ENCODE results near the gene TMIE.

TMIE gene

DNA sequence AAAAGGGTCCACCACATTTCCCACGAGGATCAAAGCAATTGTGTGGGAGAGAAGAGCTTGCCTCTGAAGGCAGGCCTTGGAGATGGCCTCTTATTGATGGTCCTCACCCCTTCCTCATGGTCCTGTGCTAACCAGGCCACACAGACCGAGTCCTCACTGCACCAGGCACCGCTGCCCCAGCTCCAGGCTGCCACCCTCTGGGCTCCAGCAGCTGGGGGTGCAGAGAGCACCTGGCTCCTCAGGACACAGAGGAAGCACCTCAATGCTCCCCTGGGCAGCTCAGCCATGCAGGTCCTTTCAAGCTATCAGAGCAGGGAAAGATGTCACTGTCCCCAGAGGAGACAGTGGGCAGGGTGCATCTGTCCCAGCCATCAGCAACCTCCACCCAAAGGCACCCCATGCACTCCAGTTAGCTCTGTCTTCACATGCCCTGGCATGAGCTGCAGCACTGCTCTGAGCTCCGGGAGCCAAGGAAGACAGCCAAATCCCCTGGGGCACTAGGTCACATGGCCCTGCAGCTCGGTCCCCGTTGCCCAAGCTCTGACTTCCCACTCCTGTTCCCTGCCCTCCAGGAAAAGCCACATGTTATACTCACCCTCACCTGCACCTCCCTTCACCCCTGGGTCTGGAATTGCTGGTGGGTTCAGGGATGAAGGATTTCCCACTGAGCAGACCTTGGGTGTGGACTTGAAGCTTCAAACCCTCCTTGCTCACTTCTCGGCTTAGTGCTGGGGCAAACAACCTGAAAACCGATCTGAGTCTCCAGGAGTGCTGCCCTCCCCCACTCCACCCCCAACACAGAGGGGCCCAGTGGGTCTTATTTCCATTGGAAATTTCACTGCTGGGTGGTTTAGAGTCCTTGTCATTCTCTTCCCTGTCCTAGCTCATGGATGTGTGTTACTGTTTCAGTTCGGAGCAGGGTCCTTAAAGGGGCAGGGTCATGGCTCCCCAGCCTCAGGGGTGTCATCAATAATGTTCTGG is 40.4 kb upstream of the TMIE start:
- ChIA-PET POLR2A (no interaction called here), CTCF (interaction anchor here (0.8 to 1.5 kb wide), 4 partner anchors 11 to 171 kb away, joined by 4 read pairs; no protein-coding TSS in a partner anchor)
- DNase-seq (ENCODE audit: low read depth, low spot score): no peak

DNA sequence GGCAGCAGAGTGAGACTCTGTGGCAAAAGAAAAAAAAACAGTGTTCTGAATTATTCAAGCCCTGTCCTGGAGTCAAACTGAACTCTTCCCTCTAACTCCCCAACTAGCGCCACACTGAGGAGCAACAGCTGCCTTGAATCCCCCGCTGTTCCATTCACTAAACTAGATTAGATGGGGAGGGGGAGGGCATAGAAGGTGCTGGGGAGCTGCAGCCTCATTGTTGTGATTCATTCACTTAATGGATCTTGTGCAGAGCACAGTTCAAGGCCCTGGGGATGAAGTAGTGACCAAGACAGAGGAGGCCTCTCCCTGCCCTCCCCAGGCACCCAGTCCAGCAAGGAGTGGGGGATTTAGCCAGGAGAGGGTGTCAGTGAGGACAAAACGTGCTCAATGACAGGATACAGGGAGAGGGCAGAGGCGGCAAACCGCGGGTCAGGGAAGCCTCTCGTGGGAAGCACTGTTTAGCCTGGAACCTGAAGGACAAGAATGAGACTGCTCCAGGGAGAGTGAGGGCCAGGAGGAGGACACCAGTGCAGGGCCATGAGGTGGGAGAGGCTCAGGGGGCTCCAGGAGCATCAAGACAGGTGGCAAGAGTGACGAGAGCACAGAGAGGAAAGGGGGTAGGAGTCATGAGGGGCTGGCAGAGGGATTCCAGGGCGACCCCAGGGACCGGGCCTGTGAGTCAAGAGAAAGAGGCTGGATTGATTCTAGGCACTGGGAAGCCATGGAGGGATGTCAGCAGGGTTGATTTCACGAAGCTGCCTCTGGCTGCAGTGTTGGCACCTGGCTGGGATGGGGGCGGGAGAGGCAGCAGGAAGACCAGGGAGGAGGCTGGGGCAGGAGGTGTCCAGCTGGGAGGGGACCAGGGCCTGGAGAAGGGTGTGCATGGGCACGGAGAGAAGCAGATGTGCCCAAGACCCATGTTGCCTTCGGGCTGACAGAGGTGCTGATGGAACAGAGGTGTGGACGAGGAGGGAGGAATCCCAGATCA is 39.1 kb upstream of the TMIE start:
- DNase-seq (ENCODE audit: low read depth, low spot score): no peak
- ChIA-PET CTCF (interaction anchor here (0.7 to 1.5 kb wide), 4 partner anchors 11 to 575 kb away, joined by 3 to 4 read pairs (median 4); no protein-coding TSS in a partner anchor), POLR2A (no interaction called here)
- H3K4me3 ChIP-seq (ENCODE audit: low read depth, low read length): no peak overlapping the region
- TF ChIP-seq, protein P1, sequence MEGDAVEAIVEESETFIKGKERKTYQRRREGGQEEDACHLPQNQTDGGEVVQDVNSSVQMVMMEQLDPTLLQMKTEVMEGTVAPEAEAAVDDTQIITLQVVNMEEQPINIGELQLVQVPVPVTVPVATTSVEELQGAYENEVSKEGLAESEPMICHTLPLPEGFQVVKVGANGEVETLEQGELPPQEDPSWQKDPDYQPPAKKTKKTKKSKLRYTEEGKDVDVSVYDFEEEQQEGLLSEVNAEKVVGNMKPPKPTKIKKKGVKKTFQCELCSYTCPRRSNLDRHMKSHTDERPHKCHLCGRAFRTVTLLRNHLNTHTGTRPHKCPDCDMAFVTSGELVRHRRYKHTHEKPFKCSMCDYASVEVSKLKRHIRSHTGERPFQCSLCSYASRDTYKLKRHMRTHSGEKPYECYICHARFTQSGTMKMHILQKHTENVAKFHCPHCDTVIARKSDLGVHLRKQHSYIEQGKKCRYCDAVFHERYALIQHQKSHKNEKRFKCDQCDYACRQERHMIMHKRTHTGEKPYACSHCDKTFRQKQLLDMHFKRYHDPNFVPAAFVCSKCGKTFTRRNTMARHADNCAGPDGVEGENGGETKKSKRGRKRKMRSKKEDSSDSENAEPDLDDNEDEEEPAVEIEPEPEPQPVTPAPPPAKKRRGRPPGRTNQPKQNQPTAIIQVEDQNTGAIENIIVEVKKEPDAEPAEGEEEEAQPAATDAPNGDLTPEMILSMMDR (IDR thresholded peaks at IDR 0.05; ENCODE audit: insufficient read depth, low read length, missing control alignments): no peak

More for the DNA sequence above, 40.4 kb upstream of the TMIE start:
- TF ChIP-seq, protein P1 (IDR thresholded peaks at IDR 0.05; ENCODE audit: insufficient read depth, low read length, missing control alignments): no peak
- H3K4me3 ChIP-seq (ENCODE audit: low read depth, low read length): no peak overlapping the region

DNA sequence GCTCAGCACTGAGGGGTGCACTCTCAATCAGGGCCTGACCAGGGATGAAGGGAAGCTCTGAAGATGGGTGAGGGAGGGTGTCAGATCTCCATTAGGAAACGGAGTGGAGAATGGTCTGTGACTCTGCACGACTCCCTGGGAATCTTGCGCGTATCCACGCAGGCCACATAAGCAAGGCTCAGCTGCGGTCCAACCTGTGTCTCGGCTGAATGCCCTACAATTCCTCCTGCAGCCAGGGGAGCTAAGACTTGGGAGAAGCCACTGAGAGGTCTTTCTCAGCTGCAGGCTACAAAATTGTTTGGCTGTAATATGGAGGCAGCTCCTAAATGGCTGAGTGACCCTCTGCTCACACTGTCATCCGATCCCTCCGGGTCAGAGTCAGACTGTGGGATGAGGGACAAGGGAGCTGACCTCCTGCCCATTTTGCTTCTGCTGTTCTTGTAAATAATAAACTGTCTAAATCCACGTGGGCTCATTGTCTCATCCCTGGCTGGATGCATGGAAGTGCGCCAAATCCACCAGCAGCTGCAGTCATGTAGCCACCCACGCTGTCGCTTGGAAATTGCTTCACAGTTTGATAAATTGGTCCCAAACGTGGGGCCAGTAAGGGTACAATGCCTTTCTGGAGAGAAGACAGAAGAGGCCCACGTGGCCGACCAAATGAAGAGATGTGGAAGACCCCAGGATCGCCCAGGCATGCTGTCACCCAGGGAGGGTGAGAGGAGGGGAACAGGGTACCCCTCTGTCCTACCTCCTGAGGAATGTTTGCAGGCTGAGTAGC is 38.2 kb upstream of the TMIE start:
- no peak for DNase-seq (ENCODE audit: low read depth, low spot score)

DNA sequence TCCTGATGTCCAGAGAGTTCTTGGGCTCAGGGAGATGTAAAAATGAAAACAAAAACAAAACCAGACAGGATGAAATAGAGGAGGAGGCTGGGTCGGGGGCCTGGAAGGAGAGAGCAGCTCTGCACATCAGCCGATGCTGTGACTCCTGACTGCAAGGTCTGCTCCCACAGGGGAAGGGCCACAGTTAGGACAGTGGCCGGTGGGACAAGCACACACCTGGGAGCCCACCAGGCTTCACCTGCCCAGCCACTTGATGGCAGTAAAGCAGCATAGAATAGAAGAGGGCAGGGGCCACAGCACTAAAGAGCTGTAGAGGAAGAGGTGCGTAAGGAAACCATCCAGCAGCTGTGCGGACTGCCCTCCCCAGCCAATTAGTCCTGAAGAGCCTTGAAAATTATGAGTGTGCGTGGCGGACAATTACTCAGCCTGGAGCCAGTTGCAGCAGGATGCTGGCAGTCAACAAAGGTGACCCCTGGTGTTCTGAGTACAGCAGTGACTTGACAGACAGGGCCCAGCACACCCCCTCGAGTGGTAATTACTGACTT is 37.5 kb upstream of the TMIE start:
- H3K4me3 ChIP-seq (ENCODE audit: low read depth, low read length): no peak overlapping the region
- no peak for DNase-seq (ENCODE audit: low read depth, low spot score)
- POLR2A ChIA-PET: no interaction called here
- CTCF ChIA-PET: interaction anchor here (1.2 to 1.3 kb wide), 2 partner anchors 34 to 175 kb away, joined by 3 read pairs; no protein-coding TSS in a partner anchor
- TF ChIP-seq, protein P1 (IDR thresholded peaks at IDR 0.05; ENCODE audit: insufficient read depth, low read length, missing control alignments): no peak

More for the DNA sequence above, 38.2 kb upstream of the TMIE start:
- TF ChIP-seq, protein P1 (IDR thresholded peaks at IDR 0.05; ENCODE audit: insufficient read depth, low read length, missing control alignments): no peak
- ChIA-PET POLR2A (no interaction called here), CTCF (interaction anchor here (1.2 kb wide), 1 partner anchor 10 kb away, joined by 4 read pairs; no protein-coding TSS in a partner anchor)
- no peak overlapping the region for H3K4me3 ChIP-seq (ENCODE audit: low read depth, low read length)

DNA sequence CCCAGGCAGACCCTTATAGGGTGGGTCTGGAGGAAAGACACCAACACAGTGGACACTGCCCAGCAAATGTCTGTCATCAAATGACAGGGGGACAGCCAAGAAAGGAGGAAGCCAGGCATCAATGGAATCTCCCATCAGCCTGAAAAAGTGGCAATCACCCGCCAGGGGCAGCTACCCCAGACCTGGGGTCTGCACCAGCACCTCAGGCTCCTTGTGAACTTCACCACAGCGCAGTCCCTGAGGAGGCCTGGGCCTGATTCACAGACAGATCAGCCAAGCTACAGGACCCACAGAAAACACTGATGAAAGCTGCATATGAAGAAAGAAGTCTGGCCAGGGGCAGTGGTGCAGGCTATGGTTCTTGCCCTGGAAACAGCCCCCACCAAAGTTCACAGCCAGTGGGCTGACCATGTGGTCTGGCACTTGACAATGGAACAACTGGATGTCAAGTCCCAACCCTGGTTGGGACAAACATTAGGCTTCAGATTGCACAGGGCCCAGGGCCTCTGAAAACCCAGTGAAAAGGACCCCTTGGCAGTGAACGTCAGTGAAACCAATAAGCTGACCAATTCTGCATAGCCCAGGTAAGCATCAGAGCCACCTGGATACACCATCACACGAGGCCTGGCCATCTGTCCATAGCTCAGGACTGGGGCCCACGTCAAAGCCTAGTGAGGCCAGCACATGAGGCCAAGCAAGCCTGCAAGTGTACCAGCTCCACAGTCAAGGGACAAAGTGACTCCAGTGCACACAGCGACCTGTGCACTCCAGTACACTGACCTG is 36.8 kb upstream of the TMIE start:
- TF ChIP-seq, protein P1 (IDR thresholded peaks at IDR 0.05; ENCODE audit: insufficient read depth, low read length, missing control alignments): no peak
- POLR2A ChIA-PET: no interaction called here
- CTCF ChIA-PET: interaction anchor here (1.0 to 1.3 kb wide), 3 partner anchors 10 to 176 kb away, joined by 3 read pairs; no protein-coding TSS in a partner anchor

More for the DNA sequence above, 36.8 kb upstream of the TMIE start:
- no peak for DNase-seq (ENCODE audit: low read depth, low spot score)
- H3K4me3 ChIP-seq (ENCODE audit: low read depth, low read length): no peak overlapping the region

All from AG04449 (cell line).